Tibial artery (tissue), 4 donors: Measurements from ENCODE around the gene SIN3A.

Source experiments
- DNase-seq, 2 donors: peaks; one replicate each; pipeline ENCODE4 v3.0.0-alpha.2; 2019
- H3K27ac ChIP-seq, 2 donors: fragments of 200-600 bp; sonication (generic) in 1 of 2; 1 replicate in 1 of 2; 2 replicates in 1 of 2; pipeline ENCODE4 v1.5.1; 2018 to 2019; ENCODE audit warnings: mild to moderate bottlenecking in 1 of 2
- H3K27me3 ChIP-seq, 2 donors: fragments of 200-600 bp; sonication (generic) in 1 of 2; one replicate each; pipeline versions ENCODE4 v1.5.1 to v1.6.0; 2016 to 2019
- H3K36me3 ChIP-seq, 3 donors: fragments of 200-600 bp; sonication (generic) in 2 of 3; one replicate each; pipeline ENCODE4 v1.5.1; 2016 to 2019; ENCODE audit warnings: mild to moderate bottlenecking in 2 of 3
- H3K4me1 ChIP-seq, 4 donors: fragments of 200-600 bp; sonication (generic) in 2 of 4; 1 replicate in 3 of 4; 2 replicates in 1 of 4; pipeline ENCODE4 v1.5.1; 2016 to 2019
- H3K4me3 ChIP-seq, 2 donors: fragments of 200-600 bp; sonication (generic) in 1 of 2; 1 replicate in 1 of 2; 2 replicates in 1 of 2; pipeline ENCODE4 v1.5.1; 2018 to 2019; ENCODE audit warnings: mild to moderate bottlenecking in 2 of 2
- H3K9me3 ChIP-seq, 3 donors: fragments of 200-600 bp; sonication (generic) in 1 of 3; one replicate each; pipeline ENCODE4 v1.5.1; 2016 to 2019
- CTCF ChIP-seq, 2 experiments: fragments of 200-600 bp in 1 of 2; fragments of 450-650 bp in 1 of 2; IDR thresholded peaks; one replicate each; pipeline ENCODE4 v1.5.1; 2017 to 2019; ENCODE audit warnings: antibody characterized with exemption in 2 of 2, mild to moderate bottlenecking in 1 of 2, moderate library complexity in 1 of 2
- intact Hi-C: fragments of 100-400 bp; cut with DNase I; formaldehyde crosslinking; loops from one replicate; pipeline ENCODE4 v1.15.0; 2023; ENCODE audit warnings: low total_unique reads

SIN3A gene

GRCh38 chr15:75356006-75356405 is 95.5 kb downstream of the SIN3A start:
- H3K4me1 ChIP-seq = no peaks in the 10 kb centered on the region
- peaks cover 19 to 76% (median 53%) of the 10 kb centered on the region in 3 donors for H3K36me3 ChIP-seq
- intact Hi-C loops = no loop called here
- no peaks in the 10 kb centered on the region for H3K9me3 ChIP-seq
- no peak overlapping the region for H3K27ac ChIP-seq
- no peak for DNase-seq
- H3K27me3 ChIP-seq = no peaks in the 10 kb centered on the region
- no peak for TF ChIP-seq CTCF (IDR thresholded peaks at IDR 0.05)
- H3K4me3 ChIP-seq = no peak overlapping the region

GRCh38 chr15:75355369-75355768 is 96.1 kb downstream of the SIN3A start:
- Histone ChIP-seq H3K4me1 (no peaks in the 10 kb centered on the region), H3K27ac (no peak overlapping the region), H3K27me3 (no peaks in the 10 kb centered on the region), H3K9me3 (no peaks in the 10 kb centered on the region), H3K36me3 (peaks cover 19 to 70% (median 49%) of the 10 kb centered on the region in 3 donors), H3K4me3 (no peak overlapping the region)
- no peak for TF ChIP-seq CTCF (IDR thresholded peaks at IDR 0.05)
- no peak for DNase-seq
- intact Hi-C loops = no loop called here

- Histone ChIP-seq H3K27me3 (no peaks in the 10 kb centered on the region), H3K9me3 (no peaks in the 10 kb centered on the region), H3K4me1 (peaks cover 0 to 4% (median under 1%) of the 10 kb centered on the region in 4 donors), H3K4me3 (no peak overlapping the region), H3K27ac (no peak overlapping the region), H3K36me3 (peaks cover 12 to 61% (median 43%) of the 10 kb centered on the region in 3 donors)
- intact Hi-C loops = no loop called here
- no peak for TF ChIP-seq CTCF (IDR thresholded peaks at IDR 0.05)
- DNase-seq = no peak
These were observed 97.0 kb downstream of the SIN3A start for GRCh38 chr15:75354454-75354853.

GRCh38 chr15:75353604-75354003 is 97.9 kb downstream of the SIN3A start:
- intact Hi-C loops = no loop called here
- no peak for TF ChIP-seq CTCF (IDR thresholded peaks at IDR 0.05)
- peak in 1 of 2 donors; percentile 57 for DNase-seq
- Histone ChIP-seq H3K27me3 (no peaks in the 10 kb centered on the region), H3K36me3 (peaks cover 9 to 52% (median 35%) of the 10 kb centered on the region in 3 donors), H3K4me3 (no peak overlapping the region), H3K27ac (no peak overlapping the region), H3K4me1 (peaks cover 0 to 12% (median 8%) of the 10 kb centered on the region in 4 donors), H3K9me3 (no peaks in the 10 kb centered on the region)

- H3K4me1 ChIP-seq = peaks cover 0 to 20% (median 10%) of the 10 kb centered on the region in 4 donors
- DNase-seq = no peak
- H3K36me3 ChIP-seq = peaks cover 9 to 41% (median 23%) of the 10 kb centered on the region in 3 donors
- H3K27me3 ChIP-seq = no peaks in the 10 kb centered on the region
- intact Hi-C loops = no loop called here
- no peaks in the 10 kb centered on the region for H3K9me3 ChIP-seq
- no peak overlapping the region for H3K27ac ChIP-seq
- H3K4me3 ChIP-seq = no peak overlapping the region
- no peak for TF ChIP-seq CTCF (IDR thresholded peaks at IDR 0.05)
These were observed 99.1 kb downstream of the SIN3A start for GRCh38 chr15:75352186-75353080.
